A172 (cell line): ENCODE data around the gene SERP1. TPM values are rescaled to one million over a fixed set of nuclear protein-coding genes. Genes with fewer than 3 reads are reported as not detected.
"Not testable (repeated sequence)": the region's sequence is repeated elsewhere in the genome, so short reads cannot be mapped to it uniquely, and the experiment has no call there.

Experiments
- DNase-seq: peaks from one replicate; pipeline ENCODE4 v3.0.0-alpha.2; 2015; ENCODE audit warnings: low spot score
- total RNA-seq: library from RNA; depleted of rRNA; stranded (reverse); fragments of >200 nt; shearing (Covaris generic); gene quantifications from 2 replicates; pipeline ENCODE4 v1.2.3, GENCODE V29; 2014

SERP1 gene
- total RNA-seq, 1 experiment from 2014 or later, result 186 TPM

- no peak for DNase-seq
Observed at GRCh38 chr3:150538324-150539208, 7.7 kb downstream of the SERP1 start.

- no peak for DNase-seq
Observed at GRCh38 chr3:150535204-150535603, 11.1 kb downstream of the SERP1 start.

- no peak for DNase-seq
Observed at GRCh38 chr3:150531775-150532174, 14.5 kb downstream of the SERP1 start.

GRCh38 chr3:150528354-150528797, 17.9 kb downstream of the SERP1 start:
- peak; percentile 20 for DNase-seq

GRCh38 chr3:150527464-150528255, 18.6 kb downstream of the SERP1 start:
- DNase-seq, result no peak

- no peak for DNase-seq
Observed at GRCh38 chr3:150523538-150523937, 22.8 kb downstream of the SERP1 start.

- no peak for DNase-seq
Observed at GRCh38 chr3:150521463-150521862, 24.8 kb downstream of the SERP1 start.

GRCh38 chr3:150520408-150520807, 25.9 kb downstream of the SERP1 start:
- no peak for DNase-seq

GRCh38 chr3:150519026-150519425, 27.3 kb downstream of the SERP1 start:
- peak; percentile 34 for DNase-seq

- no peak for DNase-seq
Observed at GRCh38 chr3:150515210-150515609, 31.1 kb downstream of the SERP1 start.

- DNase-seq, result no peak
Observed at GRCh38 chr3:150511122-150511821, 35.0 kb downstream of the SERP1 start.

- DNase-seq, result no peak
Observed at GRCh38 chr3:150509780-150510179, 36.5 kb downstream of the SERP1 start.

- no peak for DNase-seq
Observed at GRCh38 chr3:150508401-150508800, 37.9 kb downstream of the SERP1 start.

GRCh38 chr3:150504483-150504882, 41.8 kb downstream of the SERP1 start:
- DNase-seq, result no peak

GRCh38 chr3:150503402-150504099, 42.7 kb downstream of the SERP1 start:
- DNase-seq, result no peak

- DNase-seq, result not testable (repeated sequence)
Observed at GRCh38 chr3:150500960-150501359, 45.3 kb downstream of the SERP1 start.

- DNase-seq, result peak; percentile 74
Observed at GRCh38 chr3:150497956-150498355, 48.3 kb downstream of the SERP1 start.

- DNase-seq, result peak; percentile 54
Observed at GRCh38 chr3:150495563-150496168, 50.6 kb downstream of the SERP1 start.

- no peak for DNase-seq
Observed at GRCh38 chr3:150495149-150495548, 51.1 kb downstream of the SERP1 start.

GRCh38 chr3:150494411-150494977, 51.8 kb downstream of the SERP1 start:
- DNase-seq, result no peak
